H1 (cell line): ENCODE data around the gene CRYBA4. TPM values are rescaled to one million over a fixed set of nuclear protein-coding genes. Genes with fewer than 3 reads are reported as not detected.

ENCODE experiments used
- CTCF ChIA-PET: fragments of 300-600 bp; sonication (Branson Sonifier 250); formaldehyde crosslinking; loops from one replicate; lab custom pipeline; 2021; ENCODE audit not compliant: partially characterized antibody; lab: Charles Lee
- POLR2A ChIA-PET: fragments of 300-600 bp; sonication (Branson Sonifier 250); formaldehyde crosslinking; loops from one replicate; lab custom pipeline; 2021; ENCODE audit warnings: inconsistent platforms; ENCODE audit not compliant: partially characterized antibody; lab: Charles Lee
- DNase-seq, 2 experiments: peaks; one replicate each; pipeline versions ENCODE4 v3.0.0 to v3.0.0-alpha.2; 2010 to 2022; ENCODE audit warnings: low spot score in 2 of 2, low read depth in 1 of 2, mixed read lengths in 1 of 2
- FAIRE-seq: peaks from 2 replicates; lab custom pipeline; 2011; peaks lifted over from hg19 to GRCh38; lab: Jason Lieb, UNC
- H2AFZ ChIP-seq: 2 replicates; pipeline ENCODE4 v1.8.1; 2012; ENCODE audit warnings: low read length, inconsistent platforms
- H2AK5ac ChIP-seq: 2 replicates; pipeline ENCODE4 v1.6.1; 2013; ENCODE audit warnings: low read depth, low read length
- H2BK120ac ChIP-seq: replicated peaks from 2 replicates; pipeline ENCODE3; 2013; ENCODE audit warnings: low read depth, low read length, inconsistent platforms
- H2BK12ac ChIP-seq: 2 replicates; pipeline ENCODE4 v1.6.1; 2013; ENCODE audit warnings: low read depth, low read length
- H2BK15ac ChIP-seq: 2 replicates; pipeline ENCODE4 v1.6.1; 2013; ENCODE audit warnings: low read length
- H2BK20ac ChIP-seq: 2 replicates; pipeline ENCODE4 v1.6.1; 2013; ENCODE audit warnings: low read length
- H2BK5ac ChIP-seq: 2 replicates; pipeline ENCODE4 v1.6.1; 2013; ENCODE audit warnings: low read depth, low read length
- H3K14ac ChIP-seq: 2 replicates; pipeline ENCODE4 v1.6.1; 2013; ENCODE audit warnings: inconsistent platforms; ENCODE audit not compliant: insufficient read length
- H3K18ac ChIP-seq: 2 replicates; pipeline ENCODE4 v1.6.1; 2013; ENCODE audit warnings: low read length; ENCODE audit errors: extremely low read depth
- H3K23ac ChIP-seq: 2 replicates; pipeline ENCODE4 v1.6.1; 2013; ENCODE audit warnings: inconsistent platforms; ENCODE audit not compliant: insufficient read length
- H3K23me2 ChIP-seq: 2 replicates; pipeline ENCODE4 v1.6.1; 2013; ENCODE audit warnings: low read depth, low read length
- H3K27ac ChIP-seq: 2 replicates; pipeline ENCODE4 v1.6.1; 2011; ENCODE audit warnings: low read depth, low read length, inconsistent platforms
- H3K27me3 ChIP-seq, 4 experiments: replicated peaks in 1 of 4; 1 replicate in 1 of 4; 2 replicates in 3 of 4; pipeline versions ENCODE4 v1.6.1 to v1.8.1; 2011 to 2013; ENCODE audit warnings: low read length in 3 of 4, mild to moderate bottlenecking in 3 of 4, inconsistent platforms in 2 of 4, mixed read lengths in 2 of 4, moderate library complexity in 1 of 4; ENCODE audit not compliant: control insufficient read depth in 3 of 4, insufficient read depth in 3 of 4; ENCODE audit errors: extremely low read depth in 1 of 4
- H3K36me3 ChIP-seq, 4 experiments: 2 replicates each; pipeline versions ENCODE4 v1.6.1 to v1.8.1; 2011 to 2013; ENCODE audit warnings: mild to moderate bottlenecking in 4 of 4, low read length in 3 of 4, moderate library complexity in 2 of 4, control low read depth in 1 of 4, inconsistent platforms in 1 of 4; ENCODE audit not compliant: insufficient read depth in 4 of 4, control insufficient read depth in 2 of 4
- H3K4ac ChIP-seq: replicated peaks from 2 replicates; pipeline ENCODE3; 2013; ENCODE audit warnings: low read length, low read depth, mixed read lengths, inconsistent platforms; ENCODE audit not compliant: insufficient read length
- H3K4me1 ChIP-seq, 4 experiments: replicated peaks in 1 of 4; 1 replicate in 1 of 4; 2 replicates in 3 of 4; pipeline versions ENCODE4 v1.6.1 to v1.8.1; 2011 to 2013; ENCODE audit warnings: low read length in 3 of 4, inconsistent platforms in 2 of 4, mixed read lengths in 1 of 4; ENCODE audit not compliant: insufficient read depth in 4 of 4, control insufficient read depth in 3 of 4
- H3K4me2 ChIP-seq, 2 experiments: 2 replicates each; pipeline versions ENCODE4 v1.6.1 to v1.8.1; 2011 to 2013; ENCODE audit warnings: low read depth in 2 of 2, low read length in 2 of 2, control low read depth in 1 of 2, inconsistent platforms in 1 of 2, mild to moderate bottlenecking in 1 of 2; ENCODE audit not compliant: insufficient read depth in 1 of 2
- H3K4me3 ChIP-seq, 4 experiments: fragments of 200-600, 300-600 bp in 1 of 4; sonication (generic), shearing (Covaris generic), sonication (Bioruptor Twin) in 1 of 4; 2 replicates each; pipeline versions ENCODE4 v1.5.1 to v1.8.1; 2011 to 2016; ENCODE audit warnings: low read length in 4 of 4, low read depth in 3 of 4, control low read depth in 2 of 4, inconsistent platforms in 2 of 4, mild to moderate bottlenecking in 2 of 4, mixed read lengths in 1 of 4, moderate library complexity in 1 of 4; ENCODE audit not compliant: insufficient read depth in 2 of 4; ENCODE audit errors: extremely low read depth in 1 of 4
- H3K56ac ChIP-seq: replicated peaks from 2 replicates; pipeline ENCODE3; 2013; ENCODE audit warnings: low read depth, mild to moderate bottlenecking, mixed read lengths, low read length, inconsistent platforms; ENCODE audit not compliant: insufficient read length
- H3K79me1 ChIP-seq: 2 replicates; pipeline ENCODE4 v1.6.1; 2013; ENCODE audit warnings: low read depth, low read length, control low read depth
- H3K79me2 ChIP-seq, 2 experiments: 2 replicates each; pipeline versions ENCODE4 v1.6.1 to v1.8.1; 2012 to 2013; ENCODE audit warnings: low read length in 2 of 2, mild to moderate bottlenecking in 2 of 2, inconsistent platforms in 1 of 2; ENCODE audit not compliant: insufficient read depth in 2 of 2, control insufficient read depth in 1 of 2
- H3K9ac ChIP-seq, 4 experiments: replicated peaks in 1 of 4; 1 replicate in 1 of 4; 2 replicates in 3 of 4; pipeline versions ENCODE4 v1.6.1 to v1.8.1; 2011 to 2013; ENCODE audit warnings: low read depth in 3 of 4, low read length in 3 of 4, control low read depth in 2 of 4, mild to moderate bottlenecking in 2 of 4, moderate library complexity in 2 of 4, inconsistent platforms in 1 of 4; ENCODE audit errors: extremely low read depth in 1 of 4
- H3K9me3 ChIP-seq, 2 experiments: 2 replicates each; pipeline versions ENCODE4 v1.6.1 to v1.8.1; 2012 to 2013; ENCODE audit warnings: mild to moderate bottlenecking in 2 of 2, moderate library complexity in 2 of 2, control low read depth in 1 of 2, inconsistent platforms in 1 of 2, low read depth in 1 of 2, low read length in 1 of 2, mixed read lengths in 1 of 2; ENCODE audit not compliant: insufficient read depth in 2 of 2
- H4K20me1 ChIP-seq, 2 experiments: replicated peaks in 1 of 2; 2 replicates each; pipeline versions ENCODE3 to v1.8.1; 2011 to 2013; ENCODE audit warnings: inconsistent platforms in 2 of 2, low read length in 2 of 2, mild to moderate bottlenecking in 1 of 2; ENCODE audit not compliant: insufficient read depth in 2 of 2, control insufficient read depth in 1 of 2
- H4K5ac ChIP-seq: 2 replicates; pipeline ENCODE4 v1.6.1; 2013; ENCODE audit warnings: low read length, low read depth, mixed read lengths, inconsistent platforms; ENCODE audit not compliant: insufficient read length
- H4K8ac ChIP-seq: 2 replicates; pipeline ENCODE4 v1.8.0; 2013; ENCODE audit warnings: mild to moderate bottlenecking, moderate library complexity, low read length, inconsistent platforms; ENCODE audit not compliant: insufficient read depth; ENCODE audit errors: extremely low read depth
- H4K91ac ChIP-seq: replicated peaks from 2 replicates; pipeline ENCODE3; 2013; ENCODE audit warnings: low read length, mixed read lengths, inconsistent platforms; ENCODE audit not compliant: insufficient read length
- CREB1 ChIP-seq: IDR thresholded peaks from 2 replicates; pipeline ENCODE4 v1.6.1; 2012; ENCODE audit warnings: inconsistent platforms
- CTBP2 ChIP-seq: IDR thresholded peaks from 2 replicates; pipeline ENCODE4 v1.7.0; 2011; ENCODE audit warnings: borderline replicate concordance, mild to moderate bottlenecking, moderate library complexity, mixed read lengths, low read length; ENCODE audit not compliant: insufficient read depth, insufficient read length
- GABPA ChIP-seq: IDR thresholded peaks from 2 replicates; pipeline ENCODE4 v1.6.1; 2011; ENCODE audit warnings: mild to moderate bottlenecking, low read length, moderate library complexity, borderline replicate concordance; ENCODE audit not compliant: insufficient read depth
- JUN ChIP-seq: IDR thresholded peaks from 2 replicates; pipeline ENCODE4 v1.6.1; 2011; ENCODE audit warnings: low read depth, mild to moderate bottlenecking, improper control_type of control experiment, low read length
- NANOG ChIP-seq: IDR thresholded peaks from 2 replicates; pipeline ENCODE4 v1.6.1; 2011; ENCODE audit warnings: low read length, low read depth, mild to moderate bottlenecking, inconsistent platforms; ENCODE audit not compliant: insufficient read depth, poor library complexity, severe bottlenecking
- PHF8 ChIP-seq: fragments of 200-600 bp; sonication (generic); conservative IDR thresholded peaks from 2 replicates; pipeline ENCODE4 v1.7.1; 2012; ENCODE audit warnings: low read depth, mild to moderate bottlenecking, inconsistent platforms, low read length, moderate library complexity
- POLR2AphosphoS5 ChIP-seq: IDR thresholded peaks from 2 replicates; pipeline ENCODE4 v1.6.1; 2011; ENCODE audit warnings: low read depth, low read length
- SIX5 ChIP-seq: IDR thresholded peaks from 2 replicates; pipeline ENCODE4 v1.6.1; 2011; ENCODE audit warnings: mild to moderate bottlenecking, low read depth, low read length
- SUZ12 ChIP-seq: fragments of 200-600 bp; sonication (generic); IDR thresholded peaks from 2 replicates; pipeline ENCODE4 v1.6.1; 2012; ENCODE audit warnings: mild to moderate bottlenecking, inconsistent platforms, low read length, moderate library complexity, mixed read lengths
- TAF7 ChIP-seq: optimal IDR thresholded peaks from 2 replicates; pipeline ENCODE3; 2011; ENCODE audit warnings: low read depth, mild to moderate bottlenecking, inconsistent platforms, low read length, moderate library complexity, borderline replicate concordance
- WGBS, 2 experiments: shearing (Covaris generic) in 1 of 2; methylation state at CpG; one replicate each; pipeline versions ENCODE4 v1.1.6 to v1.1.7; 2013 to 2015; ENCODE audit warnings: low lambda C conversion rate in 2 of 2, mixed read lengths in 2 of 2, inconsistent platforms in 1 of 2, low coverage in 1 of 2, missing lambda C conversion rate in 1 of 2; ENCODE audit not compliant: insufficient replicate concordance in 2 of 2, insufficient coverage in 1 of 2, insufficient read length in 1 of 2; ENCODE audit errors: extremely low coverage in 1 of 2, missing lambda C conversion rate in 1 of 2; 5-methylcytosine and 5-hydroxymethylcytosine counted together
- polyA plus RNA-seq, 7 experiments: library from polyadenylated mRNA; depleted of rRNA in 3 of 7; stranded (reverse) in 5 of 7; unstranded in 2 of 7; fragments of >200 nt in 5 of 7; fragments of 200-250 nt in 2 of 7; gene quantifications; 1 replicate in 5 of 7; 2 replicates in 1 of 7; 4 replicates in 1 of 7; pipeline versions ENCODE4 v1.2.1 to v1.2.3, GENCODE V29; 2011 to 2013; ENCODE audit warnings: missing spikeins in 2 of 7, mixed read lengths in 2 of 7
- total RNA-seq: library from RNA; stranded (reverse); fragmentation: NEBNext Ultra II Directional; extraction: Animal tissue kit (Norgen Biotek cat#: 25700); gene quantifications from 2 replicates; pipeline ENCODE4 v1.2.1, GENCODE V29; 2021
- TF ChIP-seq, protein P1 (sequence below): IDR thresholded peaks from 2 replicates; pipeline ENCODE4 v1.6.1; 2011; ENCODE audit warnings: low read length, improper control_type of control experiment
- TF ChIP-seq, protein P2 (sequence below): IDR thresholded peaks from 2 replicates; pipeline ENCODE4 v1.6.1; 2011; ENCODE audit warnings: low read depth, mild to moderate bottlenecking, low read length; ENCODE audit not compliant: insufficient read depth

The CRYBA4 gene
- total and polyA plus RNA-seq, 2 of the 8 experiments (the other 6 are each of a cell fraction or from before 2014, with no cell fraction given) = 0.67 to 3.1 TPM

DNA sequence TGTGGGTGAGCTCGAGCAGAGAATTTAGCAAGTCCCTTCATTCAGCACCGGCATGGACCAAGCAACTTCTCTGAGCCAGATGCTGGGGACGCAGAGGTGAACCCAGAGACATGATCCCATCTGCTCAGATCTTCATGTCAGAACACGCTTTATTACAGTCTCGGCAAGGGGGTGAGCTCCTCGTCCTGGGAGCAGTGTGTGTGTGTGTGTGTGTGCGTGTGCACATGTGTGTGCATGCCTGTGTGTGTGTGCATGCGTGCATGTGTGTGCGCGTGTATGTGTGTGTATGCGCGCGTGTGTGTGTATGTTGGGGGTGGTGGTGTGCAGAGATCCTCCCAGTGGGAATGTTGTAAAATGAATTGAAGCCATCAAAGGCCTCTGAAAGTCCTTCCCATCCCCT, 45.4 kb downstream of the CRYBA4 start:
- no peak overlapping the region for H3K4me2 ChIP-seq
- no peak overlapping the region for H4K91ac ChIP-seq
- no peak overlapping the region for H3K4me3 ChIP-seq
- H2BK20ac ChIP-seq = no peak overlapping the region
- H2BK120ac ChIP-seq = no peak overlapping the region
- H2BK15ac ChIP-seq = peak overlapping the region; percentile 0; the same call in 1 of the 2 replicates
- FAIRE-seq (no peak), DNase-seq (no peak)
- H2BK12ac ChIP-seq = no peak overlapping the region
- no peak overlapping the region for H3K18ac ChIP-seq
- H4K5ac ChIP-seq = no peak overlapping the region
- no peaks in the 10 kb centered on the region for H4K20me1 ChIP-seq
- ChIA-PET POLR2A (interaction anchor here (2.4 to 2.8 kb wide), 2 partner anchors 10 to 160 kb away, joined by 9 to 14 read pairs; partner anchors contain the start of gene MIAT), CTCF (interaction anchor here (0.6 to 6.5 kb wide), 8 partner anchors 10 to 269 kb away, joined by 3 to 38 read pairs (median 4); partner anchors contain the start of genes HPS4, MIAT and SRRD)
- H3K14ac ChIP-seq = no peak overlapping the region
- H3K9me3 ChIP-seq = no peaks in the 10 kb centered on the region
- H3K27me3 ChIP-seq = no peaks in the 10 kb centered on the region
- H3K4ac ChIP-seq = no peak overlapping the region
- H3K23ac ChIP-seq = no peak overlapping the region
- H3K79me1 ChIP-seq = peaks cover 9% of the 10 kb centered on the region; the same call in 1 of the 2 replicates
- H2BK5ac ChIP-seq = no peak overlapping the region
- peaks cover 0 to 23% of the 10 kb centered on the region in 2 experiments; a peak in 2 of 4 replicates for H3K79me2 ChIP-seq
- no peak overlapping the region for H2AK5ac ChIP-seq
- 0 out of 2 replicates have a peak, but pooled peaks cover under 1% of the 10 kb centered on the region for H3K23me2 ChIP-seq
- H4K8ac ChIP-seq = no peak overlapping the region
- H3K36me3 ChIP-seq = peaks cover 15 to 45% (median 28%) of the 10 kb centered on the region in 4 experiments
- H3K27ac ChIP-seq = no peak overlapping the region
- no peak overlapping the region for H3K56ac ChIP-seq
- H3K4me1 ChIP-seq = peaks cover 2 to 15% (median 8%) of the 10 kb centered on the region in 4 experiments; a peak in 6 of 7 replicates
- 89% methylated on average over 13 of the region's 13 CpGs; no CpG with 5 or more reads in 1 of the 2 experiments for WGBS, 2 experiments
- H2AFZ ChIP-seq = no peak overlapping the region
- TF ChIP-seq POLR2AphosphoS5 = no peak
- TF ChIP-seq CREB1 = no peak
- TF ChIP-seq JUN = no peak
- TF ChIP-seq CTBP2 = no peak
- TF ChIP-seq NANOG = no peak
- TF ChIP-seq, protein P1, sequence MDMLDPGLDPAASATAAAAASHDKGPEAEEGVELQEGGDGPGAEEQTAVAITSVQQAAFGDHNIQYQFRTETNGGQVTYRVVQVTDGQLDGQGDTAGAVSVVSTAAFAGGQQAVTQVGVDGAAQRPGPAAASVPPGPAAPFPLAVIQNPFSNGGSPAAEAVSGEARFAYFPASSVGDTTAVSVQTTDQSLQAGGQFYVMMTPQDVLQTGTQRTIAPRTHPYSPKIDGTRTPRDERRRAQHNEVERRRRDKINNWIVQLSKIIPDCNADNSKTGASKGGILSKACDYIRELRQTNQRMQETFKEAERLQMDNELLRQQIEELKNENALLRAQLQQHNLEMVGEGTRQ = no peak
- no peak for TF ChIP-seq TAF7
- no peak for TF ChIP-seq GABPA
- TF ChIP-seq, protein P2, sequence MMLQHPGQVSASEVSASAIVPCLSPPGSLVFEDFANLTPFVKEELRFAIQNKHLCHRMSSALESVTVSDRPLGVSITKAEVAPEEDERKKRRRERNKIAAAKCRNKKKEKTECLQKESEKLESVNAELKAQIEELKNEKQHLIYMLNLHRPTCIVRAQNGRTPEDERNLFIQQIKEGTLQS = no peak
- TF ChIP-seq SUZ12 = no peak
- TF ChIP-seq SIX5 = no peak
- no peak for TF ChIP-seq PHF8
- TF ChIP-seq, all 59 proteins: peak for 0
- no peak overlapping the region for H3K9ac ChIP-seq
